ENCODE data around the gene RASA1. TPM values are rescaled to one million over a fixed set of nuclear protein-coding genes. Genes with fewer than 3 reads are reported as not detected.

The RASA1 gene
- total RNA-seq, 2 donors from 2014 or later = 15.6 to 17.8 TPM

DNA sequence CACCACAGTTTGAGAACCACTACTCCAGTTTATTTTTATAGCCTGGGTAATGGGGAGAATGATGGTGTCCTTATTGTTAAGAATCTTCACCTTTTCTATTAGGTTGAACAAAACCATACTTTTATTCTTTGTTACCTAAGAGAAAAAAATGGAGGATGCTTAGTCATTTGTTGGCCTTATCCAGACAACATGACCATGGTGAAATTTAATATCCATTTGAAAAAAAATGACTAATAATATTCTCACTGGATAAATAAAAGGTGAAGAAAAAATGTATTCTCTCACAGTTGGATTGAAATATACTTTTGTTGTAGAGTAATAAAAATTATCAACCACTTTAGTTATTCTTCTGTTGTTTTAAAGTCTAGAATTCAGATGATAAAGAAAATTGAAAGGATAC lies 150.8 kb downstream of the RASA1 start:
- intact Hi-C loops (cut with DNase I) = no loop called here
- Histone ChIP-seq H3K9me3 (no peaks in the 10 kb centered on the region), H3K27ac (no peak overlapping the region), H3K27me3 (no peaks in the 10 kb centered on the region), H3K4me1 (peaks cover under 1% of the 10 kb centered on the region), H3K36me3 (replicated peaks in 1 of 2; ENCODE audit: insufficient read depth in 1 of 2, low read depth in 2 of 2) (no peaks in the 10 kb centered on the region), H3K4me3 (no peak overlapping the region)
- no peak for TF ChIP-seq POLR2A (IDR thresholded peaks at IDR 0.05)
- TF ChIP-seq, protein P1, sequence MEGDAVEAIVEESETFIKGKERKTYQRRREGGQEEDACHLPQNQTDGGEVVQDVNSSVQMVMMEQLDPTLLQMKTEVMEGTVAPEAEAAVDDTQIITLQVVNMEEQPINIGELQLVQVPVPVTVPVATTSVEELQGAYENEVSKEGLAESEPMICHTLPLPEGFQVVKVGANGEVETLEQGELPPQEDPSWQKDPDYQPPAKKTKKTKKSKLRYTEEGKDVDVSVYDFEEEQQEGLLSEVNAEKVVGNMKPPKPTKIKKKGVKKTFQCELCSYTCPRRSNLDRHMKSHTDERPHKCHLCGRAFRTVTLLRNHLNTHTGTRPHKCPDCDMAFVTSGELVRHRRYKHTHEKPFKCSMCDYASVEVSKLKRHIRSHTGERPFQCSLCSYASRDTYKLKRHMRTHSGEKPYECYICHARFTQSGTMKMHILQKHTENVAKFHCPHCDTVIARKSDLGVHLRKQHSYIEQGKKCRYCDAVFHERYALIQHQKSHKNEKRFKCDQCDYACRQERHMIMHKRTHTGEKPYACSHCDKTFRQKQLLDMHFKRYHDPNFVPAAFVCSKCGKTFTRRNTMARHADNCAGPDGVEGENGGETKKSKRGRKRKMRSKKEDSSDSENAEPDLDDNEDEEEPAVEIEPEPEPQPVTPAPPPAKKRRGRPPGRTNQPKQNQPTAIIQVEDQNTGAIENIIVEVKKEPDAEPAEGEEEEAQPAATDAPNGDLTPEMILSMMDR (IDR thresholded peaks at IDR 0.05) = no peak
- DNase-seq = no peak
- ATAC-seq = no peak

DNA sequence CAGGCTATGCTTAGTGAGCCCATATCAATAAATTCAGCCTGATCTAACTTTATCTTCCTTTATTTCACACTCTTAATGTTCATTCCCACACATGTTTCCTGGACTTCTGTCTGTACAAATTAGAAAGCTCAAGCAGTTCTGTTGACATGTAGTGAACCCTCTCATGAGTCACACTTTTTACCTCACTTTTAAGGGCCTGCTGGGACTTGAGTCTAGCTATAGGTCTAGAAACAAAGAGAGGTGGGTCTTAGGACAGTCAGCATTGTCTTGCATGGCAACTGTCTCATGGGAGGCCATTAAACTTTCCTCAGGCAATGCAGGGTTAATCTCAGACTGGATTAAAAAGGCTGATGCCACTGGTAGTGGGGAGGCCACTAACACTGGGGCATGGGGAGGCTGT lies 153.6 kb downstream of the RASA1 start:
- DNase-seq = no peak
- intact Hi-C loops (cut with DNase I) = no loop called here
- no peak overlapping the region for H3K27ac ChIP-seq

DNA sequence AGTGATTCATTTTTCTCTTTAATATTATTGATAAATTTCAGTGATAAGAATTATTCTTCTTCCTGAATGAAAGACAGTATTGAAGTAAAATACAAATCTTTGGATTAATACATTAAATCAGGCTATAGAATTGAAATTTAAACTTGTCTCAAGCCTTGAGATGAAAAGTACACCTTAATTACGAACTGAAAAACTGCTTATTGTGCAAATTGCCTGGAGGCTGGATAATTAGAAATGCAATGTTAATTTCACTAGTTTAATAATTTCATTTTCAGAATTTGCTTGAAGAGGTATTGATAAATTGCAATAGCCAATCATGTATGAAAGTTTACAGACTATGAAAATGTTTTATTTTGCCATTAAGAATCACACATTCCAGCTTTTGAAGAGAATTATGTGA lies 156.1 kb downstream of the RASA1 start:
- H3K27me3 ChIP-seq = no peaks in the 10 kb centered on the region
- no peaks in the 10 kb centered on the region for H3K4me1 ChIP-seq
- no peaks in the 10 kb centered on the region for H3K9me3 ChIP-seq
- no peak for ATAC-seq
- H3K4me3 ChIP-seq = no peak overlapping the region
- DNase-seq = no peak
- no peaks in the 10 kb centered on the region for H3K36me3 ChIP-seq (replicated peaks in 1 of 2; ENCODE audit: insufficient read depth in 1 of 2, low read depth in 2 of 2)
- TF ChIP-seq, protein P1 (IDR thresholded peaks at IDR 0.05) = no peak
- no peak for TF ChIP-seq POLR2A (IDR thresholded peaks at IDR 0.05)
- intact Hi-C loops (cut with DNase I) = no loop called here
- H3K27ac ChIP-seq = no peak overlapping the region
- whole genome bisulfite sequencing, 2 donors = 63 to 64% methylated on average over 1 of the region's 1 CpG

More for the DNA sequence above, 153.6 kb downstream of the RASA1 start:
- TF ChIP-seq, protein P1 (IDR thresholded peaks at IDR 0.05) = no peak
- TF ChIP-seq POLR2A (IDR thresholded peaks at IDR 0.05) = no peak
- Histone ChIP-seq H3K4me1 (no peaks in the 10 kb centered on the region), H3K36me3 (replicated peaks in 1 of 2; ENCODE audit: insufficient read depth in 1 of 2, low read depth in 2 of 2) (no peaks in the 10 kb centered on the region), H3K4me3 (no peak overlapping the region), H3K9me3 (no peaks in the 10 kb centered on the region), H3K27me3 (no peaks in the 10 kb centered on the region)
- ATAC-seq = no peak

DNA sequence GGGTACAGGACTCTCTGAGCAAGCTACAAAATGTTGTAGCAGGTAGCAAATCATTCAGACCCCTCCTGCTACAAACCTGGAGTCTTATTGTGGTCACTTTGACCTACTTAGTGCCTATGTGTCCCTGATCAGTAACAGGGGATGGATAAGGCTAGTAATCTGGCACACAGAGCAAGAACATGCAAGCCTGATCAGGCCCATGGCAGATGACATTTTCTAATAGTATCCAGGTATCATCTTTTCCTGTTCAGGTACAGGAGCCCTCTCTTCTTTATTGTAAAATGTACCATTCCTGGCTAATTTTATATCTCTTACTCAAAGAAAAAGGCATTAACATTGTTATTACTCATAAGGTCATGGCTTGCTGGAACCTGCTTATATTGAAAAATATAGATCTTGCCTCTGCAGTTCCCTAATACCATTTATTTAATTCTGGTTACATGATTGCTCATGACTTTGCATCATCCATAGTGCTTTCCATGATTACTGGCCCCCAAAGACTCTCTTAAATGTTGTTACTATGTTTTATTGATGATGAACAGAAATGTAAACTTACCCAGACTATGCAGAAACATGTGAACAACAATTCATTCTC lies 163.3 kb downstream of the RASA1 start:
- Histone ChIP-seq H3K27ac (no peak overlapping the region), H3K4me1 (no peaks in the 10 kb centered on the region), H3K4me3 (no peak overlapping the region), H3K27me3 (no peaks in the 10 kb centered on the region), H3K36me3 (replicated peaks in 1 of 2; ENCODE audit: insufficient read depth in 1 of 2, low read depth in 2 of 2) (no peaks in the 10 kb centered on the region), H3K9me3 (no peaks in the 10 kb centered on the region)
- intact Hi-C loops (cut with DNase I) = no loop called here
- no peak for TF ChIP-seq POLR2A (IDR thresholded peaks at IDR 0.05)
- TF ChIP-seq, protein P1 (IDR thresholded peaks at IDR 0.05) = no peak
- no peak for DNase-seq
- ATAC-seq = no peak

DNA sequence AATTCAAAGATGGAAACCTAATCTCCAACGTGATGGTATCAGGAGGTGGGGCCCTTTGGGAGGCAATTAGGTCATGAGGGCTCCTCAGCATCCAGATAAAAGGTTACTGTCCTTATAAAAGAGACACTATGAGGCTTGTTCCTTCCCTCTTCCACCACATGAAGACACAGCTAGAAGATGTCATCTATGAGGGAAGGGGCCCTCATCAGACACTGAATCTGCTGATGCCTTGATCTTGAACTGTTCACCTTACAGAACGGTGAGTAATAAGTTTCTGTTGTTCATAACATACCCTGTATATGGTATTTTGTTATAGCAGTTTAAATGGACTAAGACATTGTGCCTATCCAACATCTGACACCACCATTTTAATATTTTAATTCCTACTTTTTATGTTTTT lies 164.8 kb downstream of the RASA1 start:
- ATAC-seq (no peak), DNase-seq (no peak)
- Histone ChIP-seq H3K27me3 (no peaks in the 10 kb centered on the region), H3K4me1 (no peaks in the 10 kb centered on the region), H3K27ac (no peak overlapping the region), H3K4me3 (no peak overlapping the region), H3K36me3 (replicated peaks in 1 of 2; ENCODE audit: insufficient read depth in 1 of 2, low read depth in 2 of 2) (no peaks in the 10 kb centered on the region), H3K9me3 (no peaks in the 10 kb centered on the region)
- 33% methylated on average over 2 of the region's 2 CpGs for WGBS, 2 donors
- intact Hi-C loops (cut with DNase I) = no loop called here
- TF ChIP-seq, protein P1 (IDR thresholded peaks at IDR 0.05) = no peak
- no peak for TF ChIP-seq POLR2A (IDR thresholded peaks at IDR 0.05)
